ENCODE results near the gene FOCAD.
"Not testable (repeated sequence)": the region's sequence is repeated elsewhere in the genome, so short reads cannot be mapped to it uniquely, and the experiment has no call there.

Gene FOCAD

GRCh38 chr9:20646656-20647055, 37.4 kb upstream of the FOCAD start:
- no peak for TF ChIP-seq CTCF (IDR thresholded peaks at IDR 0.05; ENCODE audit: low read depth, low read length, missing control alignments)
- no peak for DNase-seq (ENCODE audit: low read depth)
- no peak overlapping the region for H3K4me3 ChIP-seq (ENCODE audit: low read depth, low read length)

GRCh38 chr9:20649381-20649780, 34.7 kb upstream of the FOCAD start:
- no peak for TF ChIP-seq CTCF (IDR thresholded peaks at IDR 0.05; ENCODE audit: low read depth, low read length, missing control alignments)
- DNase-seq (ENCODE audit: low read depth) = no peak
- no peak overlapping the region for H3K4me3 ChIP-seq (ENCODE audit: low read depth, low read length)

- TF ChIP-seq CTCF (IDR thresholded peaks at IDR 0.05; ENCODE audit: low read depth, low read length, missing control alignments) = no peak
- H3K4me3 ChIP-seq (ENCODE audit: low read depth, low read length) = no peak overlapping the region
- no peak for DNase-seq (ENCODE audit: low read depth)
Measured at GRCh38 chr9:20650313-20650712, 33.7 kb upstream of the FOCAD start.

- no peak for DNase-seq (ENCODE audit: low read depth)
- no peak overlapping the region for H3K4me3 ChIP-seq (ENCODE audit: low read depth, low read length)
- TF ChIP-seq CTCF (IDR thresholded peaks at IDR 0.05; ENCODE audit: low read depth, low read length, missing control alignments) = no peak
Measured at GRCh38 chr9:20650750-20651299, 33.2 kb upstream of the FOCAD start.

GRCh38 chr9:20651939-20652338, 32.1 kb upstream of the FOCAD start:
- no peak overlapping the region for H3K4me3 ChIP-seq (ENCODE audit: low read depth, low read length)
- DNase-seq (ENCODE audit: low read depth) = no peak
- no peak for TF ChIP-seq CTCF (IDR thresholded peaks at IDR 0.05; ENCODE audit: low read depth, low read length, missing control alignments)

- not testable (repeated sequence) for DNase-seq (ENCODE audit: low read depth)
- peak overlapping the region; percentile 75 for H3K4me3 ChIP-seq (ENCODE audit: low read depth, low read length)
Measured at GRCh38 chr9:20658246-20658667, 25.8 kb upstream of the FOCAD start.

GRCh38 chr9:20658677-20659473, 25.2 kb upstream of the FOCAD start:
- H3K4me3 ChIP-seq (ENCODE audit: low read depth, low read length) = peak overlapping the region; percentile 75
- TF ChIP-seq CTCF (IDR thresholded peaks at IDR 0.05; ENCODE audit: low read depth, low read length, missing control alignments) = no peak
- DNase-seq (ENCODE audit: low read depth) = no peak

Data from GM12864 (cell line).